ENCODE results near the gene KMT2C. TPM values are rescaled to one million over a fixed set of nuclear protein-coding genes. Genes with fewer than 3 reads are reported as not detected.

The KMT2C gene
- total and polyA plus RNA-seq, 2 of the 13 experiments (the other 11 are each of a cell fraction or from before 2014, with no cell fraction given): 7.1 to 14.4 TPM

DNA sequence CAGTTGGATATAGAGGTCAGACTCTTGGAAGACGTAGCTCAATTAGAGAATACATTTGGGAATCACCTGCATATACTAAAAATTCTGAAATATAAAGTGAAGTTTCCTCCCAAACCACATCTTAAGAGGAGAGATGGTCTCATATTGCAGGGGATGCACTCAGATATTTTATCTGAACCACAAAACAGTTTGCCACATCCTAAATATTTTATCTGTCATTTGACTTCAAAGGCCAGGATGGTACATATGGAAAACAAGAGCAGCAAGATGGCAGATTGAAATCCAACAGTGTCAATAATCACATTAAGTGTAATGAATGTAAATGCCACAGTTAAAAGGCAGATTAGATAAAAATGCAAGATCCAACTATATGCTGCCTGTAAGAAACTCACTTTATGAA lies 313.3 kb downstream of the KMT2C start (continued):
- TF ChIP-seq, protein P1, sequence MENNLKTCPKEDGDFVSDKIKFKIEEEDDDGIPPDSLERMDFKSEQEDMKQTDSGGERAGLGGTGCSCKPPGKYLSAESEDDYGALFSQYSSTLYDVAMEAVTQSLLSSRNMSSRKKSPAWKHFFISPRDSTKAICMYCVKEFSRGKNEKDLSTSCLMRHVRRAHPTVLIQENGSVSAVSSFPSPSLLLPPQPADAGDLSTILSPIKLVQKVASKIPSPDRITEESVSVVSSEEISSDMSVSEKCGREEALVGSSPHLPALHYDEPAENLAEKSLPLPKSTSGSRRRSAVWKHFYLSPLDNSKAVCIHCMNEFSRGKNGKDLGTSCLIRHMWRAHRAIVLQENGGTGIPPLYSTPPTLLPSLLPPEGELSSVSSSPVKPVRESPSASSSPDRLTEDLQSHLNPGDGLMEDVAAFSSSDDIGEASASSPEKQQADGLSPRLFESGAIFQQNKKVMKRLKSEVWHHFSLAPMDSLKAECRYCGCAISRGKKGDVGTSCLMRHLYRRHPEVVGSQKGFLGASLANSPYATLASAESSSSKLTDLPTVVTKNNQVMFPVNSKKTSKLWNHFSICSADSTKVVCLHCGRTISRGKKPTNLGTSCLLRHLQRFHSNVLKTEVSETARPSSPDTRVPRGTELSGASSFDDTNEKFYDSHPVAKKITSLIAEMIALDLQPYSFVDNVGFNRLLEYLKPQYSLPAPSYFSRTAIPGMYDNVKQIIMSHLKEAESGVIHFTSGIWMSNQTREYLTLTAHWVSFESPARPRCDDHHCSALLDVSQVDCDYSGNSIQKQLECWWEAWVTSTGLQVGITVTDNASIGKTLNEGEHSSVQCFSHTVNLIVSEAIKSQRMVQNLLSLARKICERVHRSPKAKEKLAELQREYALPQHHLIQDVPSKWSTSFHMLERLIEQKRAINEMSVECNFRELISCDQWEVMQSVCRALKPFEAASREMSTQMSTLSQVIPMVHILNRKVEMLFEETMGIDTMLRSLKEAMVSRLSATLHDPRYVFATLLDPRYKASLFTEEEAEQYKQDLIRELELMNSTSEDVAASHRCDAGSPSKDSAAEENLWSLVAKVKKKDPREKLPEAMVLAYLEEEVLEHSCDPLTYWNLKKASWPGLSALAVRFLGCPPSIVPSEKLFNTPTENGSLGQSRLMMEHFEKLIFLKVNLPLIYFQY (CRISPR knock-in tag; IDR thresholded peaks at IDR 0.05; ENCODE audit: borderline replicate concordance): no peak
- TF ChIP-seq ZFY (CRISPR knock-in tag; IDR thresholded peaks at IDR 0.05) (no peak), TGIF2 (CRISPR knock-in tag; IDR thresholded peaks at IDR 0.05) (no peak)

DNA sequence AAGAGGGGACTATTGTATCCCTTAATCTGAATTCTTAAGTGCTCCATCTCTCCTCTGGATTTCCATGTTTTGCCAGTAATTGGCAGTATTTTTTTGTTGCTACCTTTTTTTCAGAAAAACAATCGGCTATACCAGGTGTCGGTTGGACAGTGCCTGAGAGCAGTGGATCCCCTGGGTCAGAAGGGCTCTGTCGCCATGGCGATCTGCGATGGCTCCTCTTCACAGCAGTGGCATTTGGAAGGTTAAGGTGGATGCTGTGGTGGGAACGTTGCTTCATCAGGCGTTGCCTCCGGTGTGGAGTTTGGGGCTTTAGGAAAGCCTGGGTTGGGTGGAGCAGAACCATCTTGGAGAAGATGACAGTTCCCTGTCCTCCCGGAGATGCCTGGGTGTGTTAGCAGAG lies 314.4 kb downstream of the KMT2C start:
- Histone ChIP-seq H3K9me3 (ENCODE audit: low read length) (no peaks in the 10 kb centered on the region), H4K20me1 (ENCODE audit: insufficient read depth, low read length) (no peaks in the 10 kb centered on the region), H3K4me3 (replicated peaks in 1 of 3; ENCODE audit: insufficient read depth in 1 of 3, low read depth in 2 of 3, low read length in 3 of 3) (no peak overlapping the region), H3K27me3 (ENCODE audit: control insufficient read depth in 1 of 2, insufficient read depth in 2 of 2, low read length in 2 of 2) (no peaks in the 10 kb centered on the region), H3K4me1 (ENCODE audit: insufficient read depth, low read length) (no peaks in the 10 kb centered on the region), H3K9ac (ENCODE audit: insufficient read depth, low read depth, low read length) (no peak overlapping the region), H3K36me3 (replicated peaks in 1 of 2; ENCODE audit: control insufficient read depth in 1 of 2, insufficient read depth in 2 of 2, low read length in 2 of 2) (peaks cover 22 to 50% of the 10 kb centered on the region in 2 experiments), H3K27ac (ENCODE audit: extremely low read length, insufficient read depth, low read length) (no peak overlapping the region), H3K4me2 (ENCODE audit: low read depth, low read length) (no peak overlapping the region), H3K79me2 (ENCODE audit: insufficient read depth, low read length) (no peaks in the 10 kb centered on the region), H2AFZ (ENCODE audit: low read length) (no peak overlapping the region)
- DNase-seq (ENCODE audit: low spot score) (no peak), FAIRE-seq (no peak), ATAC-seq (no peak)
- 100% methylated on average over 9 of the region's 9 CpGs for WGBS (ENCODE audit: low lambda C conversion rate)
- TF ChIP-seq HNRNPLL (IDR thresholded peaks at IDR 0.05; ENCODE audit: low read depth, low read length, poor library complexity, severe bottlenecking) (no peak), ZNF260 (CRISPR knock-in tag; IDR thresholded peaks at IDR 0.05; ENCODE audit: borderline replicate concordance, low read depth) (no peak), ZNF558 (CRISPR knock-in tag; IDR thresholded peaks at IDR 0.05; ENCODE audit: borderline replicate concordance) (no peak), NCOA5 (CRISPR knock-in tag; IDR thresholded peaks at IDR 0.05) (no peak), ATF7 (IDR thresholded peaks at IDR 0.05) (no peak), ATF7 (CRISPR knock-in tag; IDR thresholded peaks at IDR 0.05) (no peak), ZNF530 (CRISPR knock-in tag; IDR thresholded peaks at IDR 0.05; ENCODE audit: low read depth) (no peak), ZNF367 (CRISPR knock-in tag; IDR thresholded peaks at IDR 0.05; ENCODE audit: borderline replicate concordance) (no peak)
- TF ChIP-seq, protein P2, sequence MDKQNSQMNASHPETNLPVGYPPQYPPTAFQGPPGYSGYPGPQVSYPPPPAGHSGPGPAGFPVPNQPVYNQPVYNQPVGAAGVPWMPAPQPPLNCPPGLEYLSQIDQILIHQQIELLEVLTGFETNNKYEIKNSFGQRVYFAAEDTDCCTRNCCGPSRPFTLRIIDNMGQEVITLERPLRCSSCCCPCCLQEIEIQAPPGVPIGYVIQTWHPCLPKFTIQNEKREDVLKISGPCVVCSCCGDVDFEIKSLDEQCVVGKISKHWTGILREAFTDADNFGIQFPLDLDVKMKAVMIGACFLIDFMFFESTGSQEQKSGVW (CRISPR knock-in tag; IDR thresholded peaks at IDR 0.05; ENCODE audit: borderline replicate concordance): no peak
- TF ChIP-seq, protein P3, sequence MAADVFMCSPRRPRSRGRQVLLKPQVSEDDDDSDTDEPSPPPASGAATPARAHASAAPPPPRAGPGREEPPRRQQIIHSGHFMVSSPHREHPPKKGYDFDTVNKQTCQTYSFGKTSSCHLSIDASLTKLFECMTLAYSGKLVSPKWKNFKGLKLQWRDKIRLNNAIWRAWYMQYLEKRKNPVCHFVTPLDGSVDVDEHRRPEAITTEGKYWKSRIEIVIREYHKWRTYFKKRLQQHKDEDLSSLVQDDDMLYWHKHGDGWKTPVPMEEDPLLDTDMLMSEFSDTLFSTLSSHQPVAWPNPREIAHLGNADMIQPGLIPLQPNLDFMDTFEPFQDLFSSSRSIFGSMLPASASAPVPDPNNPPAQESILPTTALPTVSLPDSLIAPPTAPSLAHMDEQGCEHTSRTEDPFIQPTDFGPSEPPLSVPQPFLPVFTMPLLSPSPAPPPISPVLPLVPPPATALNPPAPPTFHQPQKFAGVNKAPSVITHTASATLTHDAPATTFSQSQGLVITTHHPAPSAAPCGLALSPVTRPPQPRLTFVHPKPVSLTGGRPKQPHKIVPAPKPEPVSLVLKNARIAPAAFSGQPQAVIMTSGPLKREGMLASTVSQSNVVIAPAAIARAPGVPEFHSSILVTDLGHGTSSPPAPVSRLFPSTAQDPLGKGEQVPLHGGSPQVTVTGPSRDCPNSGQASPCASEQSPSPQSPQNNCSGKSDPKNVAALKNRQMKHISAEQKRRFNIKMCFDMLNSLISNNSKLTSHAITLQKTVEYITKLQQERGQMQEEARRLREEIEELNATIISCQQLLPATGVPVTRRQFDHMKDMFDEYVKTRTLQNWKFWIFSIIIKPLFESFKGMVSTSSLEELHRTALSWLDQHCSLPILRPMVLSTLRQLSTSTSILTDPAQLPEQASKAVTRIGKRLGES (CRISPR knock-in tag; IDR thresholded peaks at IDR 0.05; ENCODE audit: borderline replicate concordance): no peak
- no TSS peak for BruUV-seq (replicated peaks)
- intact Hi-C loops (cut with micrococcal nuclease; ENCODE audit: unreplicated experiment) (no loop called here), in situ Hi-C loops (cut with HindIII; ENCODE audit: extremely low pct_ligation_motif_present, low pct_unique_long_range_greater_than_20kb) (no loop called here)
- POLR2A ChIA-PET: no interaction called here
- CTCF ChIA-PET (ENCODE audit: low intra/inter-chr PET ratio, low total read pairs): no interaction called here
